CD14-positive monocyte (primary cell): ENCODE measurements around the gene MAN2B2. TPM values are rescaled to one million over a fixed set of nuclear protein-coding genes. Genes with fewer than 3 reads are reported as not detected.

ENCODE experiments used
- DNase-seq, 3 donors: peaks; one replicate each; pipeline ENCODE4 v3.0.0-alpha.2; 2011 to 2022
- H2AFZ ChIP-seq: 2 replicates; pipeline ENCODE4 v1.6.0; 2012; ENCODE audit warnings: mild to moderate bottlenecking, low read depth, low read length, inconsistent platforms; ENCODE audit not compliant: insufficient read depth, poor library complexity, severe bottlenecking
- H3K27ac ChIP-seq, 2 donors: 1 replicate in 1 of 2; 2 replicates in 1 of 2; pipeline ENCODE4 v1.5.1; 2012 to 2013; ENCODE audit warnings: low read length in 2 of 2, control low read depth in 1 of 2, inconsistent platforms in 1 of 2, low read depth in 1 of 2, mild to moderate bottlenecking in 1 of 2
- H3K27me3 ChIP-seq, 2 donors: one replicate each; pipeline versions ENCODE4 v1.6.0 to v1.6.1; 2011 to 2013; ENCODE audit warnings: low read length in 2 of 2; ENCODE audit not compliant: control insufficient read depth in 2 of 2, insufficient read depth in 2 of 2
- H3K36me3 ChIP-seq, 2 donors: replicated peaks in 1 of 2; 1 replicate in 1 of 2; 2 replicates in 1 of 2; pipeline versions ENCODE4 v1.5.1 to v1.6.1; 2012 to 2013; ENCODE audit warnings: low read length in 2 of 2, control low read depth in 1 of 2, inconsistent platforms in 1 of 2, mild to moderate bottlenecking in 1 of 2; ENCODE audit not compliant: insufficient read depth in 2 of 2, control insufficient read depth in 1 of 2
- H3K4me1 ChIP-seq, 2 donors: 1 replicate in 1 of 2; 2 replicates in 1 of 2; pipeline versions ENCODE4 v1.5.1 to v1.6.1; 2012 to 2013; ENCODE audit warnings: low read length in 2 of 2, control low read depth in 1 of 2, inconsistent platforms in 1 of 2, mild to moderate bottlenecking in 1 of 2, moderate library complexity in 1 of 2; ENCODE audit not compliant: insufficient read depth in 2 of 2, control insufficient read depth in 1 of 2
- H3K4me2 ChIP-seq: replicated peaks from 2 replicates; pipeline ENCODE3; 2012; ENCODE audit warnings: low read length, moderate library complexity, mild to moderate bottlenecking; ENCODE audit not compliant: poor library complexity, severe bottlenecking; ENCODE audit errors: extremely low read depth
- H3K4me3 ChIP-seq, 3 experiments: fragments of 200-600 bp in 1 of 3; sonication (generic) in 1 of 3; replicated peaks in 1 of 3; 1 replicate in 2 of 3; 2 replicates in 1 of 3; pipeline ENCODE4 v1.5.1; 2011 to 2013; ENCODE audit warnings: low read length in 3 of 3, mild to moderate bottlenecking in 3 of 3, control low read depth in 2 of 3, low read depth in 2 of 3, inconsistent platforms in 1 of 3, moderate library complexity in 1 of 3
- H3K79me2 ChIP-seq: 2 replicates; pipeline ENCODE4 v1.6.0; 2012; ENCODE audit warnings: mild to moderate bottlenecking, control low read depth, inconsistent platforms, low read length, moderate library complexity; ENCODE audit not compliant: insufficient read depth
- H3K9ac ChIP-seq: 2 replicates; pipeline ENCODE4 v1.6.0; 2017; ENCODE audit warnings: low read length, mild to moderate bottlenecking; ENCODE audit not compliant: insufficient read depth, poor library complexity, severe bottlenecking
- H3K9me3 ChIP-seq, 2 donors: replicated peaks in 1 of 2; 1 replicate in 1 of 2; 2 replicates in 1 of 2; pipeline versions ENCODE4 v1.5.1 to v1.6.1; 2012 to 2013; ENCODE audit warnings: low read length in 2 of 2, control low read depth in 1 of 2; ENCODE audit not compliant: control insufficient read depth in 1 of 2, insufficient read depth in 1 of 2
- H4K20me1 ChIP-seq: 2 replicates; pipeline ENCODE4 v1.6.0; 2012; ENCODE audit warnings: mild to moderate bottlenecking, low read length, control low read depth, moderate library complexity; ENCODE audit not compliant: insufficient read depth
- H3K27ac Mint-ChIP-seq, 7 donors: one replicate each; pipeline ENCODE4 v1.8.0; 2020; ENCODE audit warnings: mild to moderate bottlenecking in 7 of 7, mixed read lengths in 7 of 7, moderate library complexity in 6 of 7, inconsistent platforms in 2 of 7
- H3K27me3 Mint-ChIP-seq, 3 donors: one replicate each; pipeline ENCODE4 v1.8.0; 2021 to 2022; ENCODE audit warnings: low read depth in 3 of 3, mild to moderate bottlenecking in 3 of 3, mixed read lengths in 3 of 3, moderate library complexity in 3 of 3, inconsistent platforms in 1 of 3
- H3K36me3 Mint-ChIP-seq, 2 donors: one replicate each; pipeline ENCODE4 v1.8.0; 2020; ENCODE audit warnings: mixed read lengths in 2 of 2, inconsistent platforms in 1 of 2, mild to moderate bottlenecking in 1 of 2
- H3K4me1 Mint-ChIP-seq: one replicate; pipeline ENCODE4 v1.8.0; 2020; ENCODE audit warnings: mild to moderate bottlenecking, mixed read lengths
- H3K4me3 Mint-ChIP-seq, 2 donors: one replicate each; pipeline ENCODE4 v1.8.0; 2020; ENCODE audit warnings: mild to moderate bottlenecking in 2 of 2, mixed read lengths in 2 of 2, moderate library complexity in 1 of 2
- H3K9me3 Mint-ChIP-seq, 7 donors: one replicate each; pipeline ENCODE4 v1.8.0; 2020 to 2022; ENCODE audit warnings: mixed read lengths in 7 of 7, mild to moderate bottlenecking in 6 of 7, moderate library complexity in 6 of 7, inconsistent platforms in 2 of 7
- WGBS: methylation state at CpG from one replicate; pipeline ENCODE4 v1.1.5; 2013; ENCODE audit warnings: missing lambda C conversion rate; ENCODE audit not compliant: insufficient coverage; 5-methylcytosine and 5-hydroxymethylcytosine counted together
- intact Hi-C, 2 donors: fragments of 100-400 bp; cut with micrococcal nuclease; formaldehyde crosslinking; loops; one replicate each; pipeline versions ENCODE4 v1.15.0 to v1.15.1; 2023
- polyA plus RNA-seq, 3 donors: library from polyadenylated mRNA; depleted of rRNA in 1 of 3; unstranded in 2 of 3; stranded (reverse) in 1 of 3; fragments of 300-500 nt in 2 of 3; fragments of >200 nt in 1 of 3; fragmentation: Illumina TruSeq in 2 of 3; gene quantifications; 1 replicate in 2 of 3; 2 replicates in 1 of 3; pipeline ENCODE4 v1.2.3, GENCODE V29; 2012 to 2021
- TF ChIP-seq, protein P1 (sequence below): fragments of 200-600 bp; IDR thresholded peaks from one replicate; pipeline ENCODE4 v1.8.0; 2022; ENCODE audit warnings: antibody characterized with exemption, mild to moderate bottlenecking

Gene MAN2B2
- polyA plus RNA-seq, 3 donors: 9.6 to 28.4 (median 10.6) TPM

DNA sequence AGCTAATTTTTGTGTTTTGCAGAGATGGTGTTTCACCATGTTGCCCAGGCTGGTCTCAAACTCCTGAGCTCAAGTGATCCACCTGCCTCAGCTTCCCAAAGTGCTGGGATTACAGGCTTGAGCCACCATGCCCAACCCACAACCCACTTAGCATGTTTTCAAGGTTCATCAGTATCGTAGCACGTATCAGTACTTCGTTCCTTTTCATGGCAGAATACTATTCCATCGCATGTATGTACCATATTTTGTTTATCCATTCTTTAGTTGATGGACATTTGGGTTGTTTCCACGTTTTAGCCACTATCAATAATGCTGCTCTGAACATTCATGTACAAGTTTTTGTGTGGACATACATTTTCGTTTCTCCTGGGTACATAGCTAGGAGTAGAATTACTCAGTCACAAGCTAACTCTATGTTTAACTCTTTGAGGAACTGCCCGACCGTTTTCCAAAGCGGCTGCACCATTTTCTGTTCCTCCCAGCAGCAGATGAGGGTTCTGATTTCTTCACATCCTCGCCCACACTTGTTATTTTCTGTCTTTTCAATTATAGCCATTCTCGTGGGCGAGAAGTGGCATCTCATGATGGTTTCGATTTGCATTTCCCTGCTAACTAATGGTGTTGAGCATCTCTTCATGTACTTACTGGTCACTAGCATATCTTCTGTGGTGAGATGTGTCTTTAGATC is 32.5 kb downstream of the MAN2B2 start:
- Histone ChIP-seq H3K36me3 (peaks cover 96 to 100% of the 10 kb centered on the region in 2 donors), H3K4me3 (no peak overlapping the region), H3K9ac (no peak overlapping the region), H3K4me1 (no peaks in the 10 kb centered on the region), H3K9me3 (peaks cover 17 to 25% of the 10 kb centered on the region in 2 donors), H3K27me3 (no peaks in the 10 kb centered on the region), H3K4me2 (no peak overlapping the region), H2AFZ (no peak overlapping the region), H3K27ac (no peak overlapping the region), H4K20me1 (no peaks in the 10 kb centered on the region), H3K79me2 (no peaks in the 10 kb centered on the region)
- H3K4me3 Mint-ChIP-seq: no peak overlapping the region
- H3K27ac Mint-ChIP-seq: peak overlapping the region in 2 of 7 donors; percentile 53 to 59
- H3K27me3 Mint-ChIP-seq: peaks cover 0 to 3% (median 1%) of the 10 kb centered on the region in 3 donors
- 88% methylated on average over 8 of the region's 13 CpGs for WGBS
- peaks cover 94 to 99% of the 10 kb centered on the region in 2 donors for H3K36me3 Mint-ChIP-seq
- intact Hi-C loops: no loop called here
- peaks cover 12 to 33% (median 18%) of the 10 kb centered on the region in 7 donors for H3K9me3 Mint-ChIP-seq
- DNase-seq: no peak
- TF ChIP-seq, protein P1, sequence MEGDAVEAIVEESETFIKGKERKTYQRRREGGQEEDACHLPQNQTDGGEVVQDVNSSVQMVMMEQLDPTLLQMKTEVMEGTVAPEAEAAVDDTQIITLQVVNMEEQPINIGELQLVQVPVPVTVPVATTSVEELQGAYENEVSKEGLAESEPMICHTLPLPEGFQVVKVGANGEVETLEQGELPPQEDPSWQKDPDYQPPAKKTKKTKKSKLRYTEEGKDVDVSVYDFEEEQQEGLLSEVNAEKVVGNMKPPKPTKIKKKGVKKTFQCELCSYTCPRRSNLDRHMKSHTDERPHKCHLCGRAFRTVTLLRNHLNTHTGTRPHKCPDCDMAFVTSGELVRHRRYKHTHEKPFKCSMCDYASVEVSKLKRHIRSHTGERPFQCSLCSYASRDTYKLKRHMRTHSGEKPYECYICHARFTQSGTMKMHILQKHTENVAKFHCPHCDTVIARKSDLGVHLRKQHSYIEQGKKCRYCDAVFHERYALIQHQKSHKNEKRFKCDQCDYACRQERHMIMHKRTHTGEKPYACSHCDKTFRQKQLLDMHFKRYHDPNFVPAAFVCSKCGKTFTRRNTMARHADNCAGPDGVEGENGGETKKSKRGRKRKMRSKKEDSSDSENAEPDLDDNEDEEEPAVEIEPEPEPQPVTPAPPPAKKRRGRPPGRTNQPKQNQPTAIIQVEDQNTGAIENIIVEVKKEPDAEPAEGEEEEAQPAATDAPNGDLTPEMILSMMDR: no peak
- H3K4me1 Mint-ChIP-seq: no peaks in the 10 kb centered on the region

DNA sequence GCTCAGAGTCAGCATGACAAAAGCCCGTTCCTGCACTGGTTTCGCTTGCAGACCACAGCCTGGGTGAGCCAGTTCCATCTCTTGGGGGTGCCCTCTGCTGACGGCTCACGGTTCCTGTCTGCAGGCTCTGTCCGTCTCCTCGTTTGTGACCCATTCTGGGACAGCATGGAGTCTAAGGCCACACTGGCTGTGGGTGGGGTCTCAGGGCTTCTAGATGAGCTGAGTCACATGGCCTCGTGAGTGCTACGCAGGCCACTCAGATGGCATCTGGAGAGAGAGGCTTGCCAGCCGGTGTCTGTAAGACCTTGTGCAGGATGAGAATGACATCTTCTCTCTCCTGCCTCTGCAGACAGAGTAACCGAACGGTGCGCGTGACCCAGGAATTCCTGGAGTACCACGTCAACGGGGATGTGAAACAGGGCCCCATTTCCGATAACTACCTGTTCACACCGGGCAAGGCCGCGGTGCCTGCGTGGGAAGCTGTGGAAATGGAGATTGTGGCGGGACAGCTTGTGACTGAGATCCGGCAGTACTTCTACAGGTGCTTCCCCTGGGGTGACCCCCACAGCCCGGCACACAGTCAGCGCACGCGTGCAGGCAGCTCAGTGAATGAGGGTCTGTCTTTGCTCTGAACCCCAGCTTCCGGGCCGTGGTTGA is 33.9 kb downstream of the MAN2B2 start:
- Histone ChIP-seq H3K9ac (no peak overlapping the region), H3K9me3 (peaks cover 15% of the 10 kb centered on the region in 2 donors)

More for the DNA sequence above, 33.9 kb downstream of the MAN2B2 start:
- H3K36me3 Mint-ChIP-seq: peaks cover 91 to 96% of the 10 kb centered on the region in 2 donors
- Histone ChIP-seq H3K4me1 (no peaks in the 10 kb centered on the region), H3K4me3 (no peak overlapping the region), H4K20me1 (no peaks in the 10 kb centered on the region), H3K36me3 (peaks cover 90 to 100% of the 10 kb centered on the region in 2 donors), H3K4me2 (no peak overlapping the region), H2AFZ (no peak overlapping the region), H3K27ac (no peak overlapping the region), H3K79me2 (no peaks in the 10 kb centered on the region), H3K27me3 (no peaks in the 10 kb centered on the region)
- peaks cover 2% of the 10 kb centered on the region for H3K4me1 Mint-ChIP-seq
- intact Hi-C loops: no loop called here
- peak overlapping the region in 1 of 7 donors; percentile 38 for H3K27ac Mint-ChIP-seq
- H3K4me3 Mint-ChIP-seq: no peak overlapping the region
- 95% methylated on average over 26 of the region's 28 CpGs for WGBS
- TF ChIP-seq, protein P1: no peak
- H3K27me3 Mint-ChIP-seq: peaks cover 0 to 3% (median 0%) of the 10 kb centered on the region in 3 donors
- H3K9me3 Mint-ChIP-seq: peaks cover 12 to 23% (median 18%) of the 10 kb centered on the region in 7 donors
- no peak for DNase-seq
